Activated CD4-positive, alpha-beta memory T cell treated with anti-CD3 and anti-CD28 coated beads for 36 hours (primary cell): ENCODE measurements around the gene BNIP5. TPM values are rescaled to one million over a fixed set of nuclear protein-coding genes. Genes with fewer than 3 reads are reported as not detected.

ENCODE experiments used
- CTCF ChIA-PET: fragments of 350-600 bp; sonication (Branson Sonifier 250); formaldehyde crosslinking; loops from one replicate; lab custom pipeline; 2021; ENCODE audit warnings: antibody characterized with exemption, inconsistent platforms; lab: Charles Lee
- POLR2A ChIA-PET: fragments of 350-600 bp; sonication (Branson Sonifier 250); formaldehyde crosslinking; loops from one replicate; lab custom pipeline; 2021; ENCODE audit warnings: antibody characterized with exemption; lab: Charles Lee
- DNase-seq: peaks from one replicate; pipeline ENCODE4 v3.0.0-alpha.2; 2020
- H3K27ac Mint-ChIP-seq: one replicate; pipeline ENCODE4 v1.8.0; 2021; ENCODE audit warnings: mixed read lengths
- H3K27me3 Mint-ChIP-seq: one replicate; pipeline ENCODE4 v1.8.0; 2021; ENCODE audit warnings: mixed read lengths
- H3K36me3 Mint-ChIP-seq: one replicate; pipeline ENCODE4 v1.8.0; 2021; ENCODE audit warnings: mixed read lengths
- H3K4me1 Mint-ChIP-seq: one replicate; pipeline ENCODE4 v1.8.0; 2021; ENCODE audit warnings: low read depth, mixed read lengths
- H3K4me3 Mint-ChIP-seq: one replicate; pipeline ENCODE4 v1.8.0; 2021; ENCODE audit warnings: mild to moderate bottlenecking, mixed read lengths
- H3K9me3 Mint-ChIP-seq: one replicate; pipeline ENCODE4 v1.8.0; 2021; ENCODE audit warnings: mixed read lengths
- intact Hi-C: fragments of 100-400 bp; cut with micrococcal nuclease; formaldehyde crosslinking; loops from one replicate; pipeline ENCODE4 v1.15.1; 2023
- total RNA-seq, 2 experiments: library from RNA; stranded (reverse); gene quantifications; one replicate each; pipeline ENCODE4 v1.2.3, GENCODE V29; 2021

Gene BNIP5
- total RNA-seq, 2 experiments from 2014 or later = not detected

DNA sequence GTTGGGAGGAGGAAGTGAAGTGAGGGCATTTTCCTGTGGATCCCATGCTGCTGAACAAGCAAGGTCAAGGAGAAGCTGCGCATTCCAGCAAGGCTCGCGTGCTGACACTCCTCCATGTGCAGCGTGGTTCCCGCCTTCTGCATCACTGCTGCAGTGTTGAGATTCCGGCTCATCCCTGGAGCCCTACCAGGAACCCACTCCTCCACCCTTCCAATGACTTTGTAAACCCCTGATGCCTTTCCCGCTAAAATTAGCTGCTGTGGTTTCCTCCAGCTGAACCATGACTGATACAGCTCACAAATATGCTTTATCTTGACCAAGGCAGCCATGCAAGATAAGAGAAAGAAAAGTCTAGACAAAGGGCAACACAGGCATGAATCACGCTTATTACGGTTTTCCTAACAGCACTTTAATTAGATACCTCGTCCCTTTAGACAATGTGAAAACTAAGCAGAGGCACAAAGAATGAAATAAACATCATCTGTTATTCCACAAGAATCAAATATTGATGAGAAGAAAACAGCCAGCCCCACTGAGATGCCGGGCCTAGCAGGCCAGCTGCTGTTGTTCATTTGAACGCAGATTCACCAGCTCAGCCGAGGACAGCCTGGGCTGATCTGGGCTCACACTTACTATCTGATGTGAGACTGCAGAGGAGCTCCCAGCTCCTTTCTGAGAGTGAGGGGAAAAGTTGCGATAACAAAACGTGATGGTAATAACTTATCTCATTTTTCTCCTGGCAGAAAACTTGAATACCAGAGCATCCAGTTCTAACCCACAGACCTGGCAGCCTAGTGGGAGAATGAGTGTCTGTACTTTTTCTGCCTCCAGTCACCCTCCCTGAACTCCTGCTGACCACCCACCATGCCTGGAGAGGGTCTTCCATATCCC lies 14.2 kb upstream of the BNIP5 start:
- Mint-ChIP-seq H3K36me3 (peaks cover 4% of the 10 kb centered on the region), H3K4me3 (no peak overlapping the region), H3K27ac (no peak overlapping the region), H3K4me1 (peaks cover 15% of the 10 kb centered on the region), H3K9me3 (peaks cover 7% of the 10 kb centered on the region), H3K27me3 (peaks cover 13% of the 10 kb centered on the region)
- DNase-seq = no peak
- POLR2A ChIA-PET = interaction anchor here (0.8 kb wide), 1 partner anchor 137 kb away, joined by 3 read pairs; no protein-coding TSS in a partner anchor
- intact Hi-C loops = no loop called here
- CTCF ChIA-PET = interaction anchor here (1.1 to 8.2 kb wide), 3 partner anchors 9 to 49 kb away, joined by 3 to 74 read pairs (median 11); no protein-coding TSS in a partner anchor

DNA sequence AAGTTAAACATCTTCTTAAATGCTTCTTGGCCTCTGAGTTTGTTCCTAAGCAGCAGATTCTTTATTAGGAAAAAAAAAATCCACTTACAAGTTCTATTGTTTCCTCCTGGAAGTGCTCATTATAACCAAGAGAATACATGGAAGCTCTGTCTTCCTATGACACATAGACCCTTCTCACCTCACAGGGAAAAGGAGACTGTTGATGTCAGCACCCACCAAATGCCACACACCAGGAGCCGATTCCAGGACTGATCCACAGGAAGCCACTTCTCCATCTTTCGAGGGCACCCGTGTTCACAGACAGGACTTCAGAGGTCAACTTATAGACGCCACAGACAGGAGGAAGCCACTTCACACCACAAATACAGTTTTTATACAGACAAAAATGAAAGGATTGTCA lies 13.4 kb upstream of the BNIP5 start:
- peaks cover 8% of the 10 kb centered on the region for H3K4me1 Mint-ChIP-seq
- DNase-seq = no peak
- no peak overlapping the region for H3K27ac Mint-ChIP-seq
- H3K4me3 Mint-ChIP-seq = no peak overlapping the region
- H3K9me3 Mint-ChIP-seq = peaks cover 7% of the 10 kb centered on the region
- H3K27me3 Mint-ChIP-seq = peaks cover 13% of the 10 kb centered on the region
- CTCF ChIA-PET = interaction anchor here (0.9 to 8.2 kb wide), 3 partner anchors 8 to 48 kb away, joined by 3 to 74 read pairs (median 11); no protein-coding TSS in a partner anchor
- peaks cover 4% of the 10 kb centered on the region for H3K36me3 Mint-ChIP-seq
- intact Hi-C loops = no loop called here
- POLR2A ChIA-PET = no interaction called here

DNA sequence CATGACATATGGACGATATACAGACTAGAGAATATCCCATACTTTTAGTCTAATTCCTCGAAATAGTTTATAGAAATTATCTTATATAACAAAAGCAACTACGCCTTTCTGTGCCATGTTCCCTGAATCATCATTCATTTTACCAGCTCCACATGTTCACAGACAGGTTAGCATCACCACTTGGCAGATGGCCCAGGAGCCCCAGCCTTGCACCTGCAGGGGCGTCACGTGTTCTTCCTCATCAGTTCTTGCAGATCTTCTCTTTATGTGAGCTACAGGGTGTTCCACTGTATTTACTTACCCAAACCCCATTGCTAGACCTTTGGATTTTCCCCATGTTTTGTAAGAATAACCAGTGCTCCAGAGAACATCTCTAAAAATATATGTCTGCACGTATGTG lies 12.6 kb upstream of the BNIP5 start:
- ChIA-PET POLR2A (no interaction called here), CTCF (interaction anchor here (0.9 to 8.2 kb wide), 3 partner anchors 7 to 47 kb away, joined by 3 to 74 read pairs (median 6); no protein-coding TSS in a partner anchor)
- intact Hi-C loops = no loop called here
- peaks cover 7% of the 10 kb centered on the region for H3K9me3 Mint-ChIP-seq
- no peak overlapping the region for H3K4me3 Mint-ChIP-seq
- H3K4me1 Mint-ChIP-seq = peaks cover 8% of the 10 kb centered on the region
- peaks cover 13% of the 10 kb centered on the region for H3K27me3 Mint-ChIP-seq
- H3K36me3 Mint-ChIP-seq = peaks cover 4% of the 10 kb centered on the region
- H3K27ac Mint-ChIP-seq = no peak overlapping the region
- DNase-seq = peak; percentile 22

DNA sequence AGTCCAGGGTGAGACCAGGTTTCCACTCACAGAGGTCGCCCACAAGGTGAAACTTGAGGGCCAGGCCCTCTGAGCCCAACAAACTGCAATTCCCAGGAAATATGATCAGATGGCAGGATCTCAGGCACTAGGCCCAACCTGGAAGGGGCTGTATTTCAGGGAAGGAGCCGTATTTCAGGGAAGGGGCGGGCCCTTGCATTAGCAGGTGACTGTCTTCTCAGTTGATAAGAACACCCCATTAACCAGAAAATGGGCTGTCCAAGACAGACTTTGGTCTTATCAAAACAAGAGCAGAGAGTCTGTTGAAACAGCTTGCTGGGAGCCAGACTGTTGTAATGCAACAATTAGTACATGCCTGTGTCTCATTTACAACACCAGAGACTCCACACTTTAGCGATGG lies 10.9 kb upstream of the BNIP5 start:
- Mint-ChIP-seq H3K9me3 (peaks cover 2% of the 10 kb centered on the region), H3K27me3 (peaks cover 5% of the 10 kb centered on the region), H3K36me3 (no peaks in the 10 kb centered on the region), H3K27ac (no peak overlapping the region), H3K4me1 (no peaks in the 10 kb centered on the region), H3K4me3 (no peak overlapping the region)
- POLR2A ChIA-PET = no interaction called here
- intact Hi-C loops = no loop called here
- no peak for DNase-seq
- CTCF ChIA-PET = interaction anchor here (0.7 to 1.4 kb wide), 3 partner anchors 12 to 216 kb away, joined by 3 to 5 read pairs (median 4); no protein-coding TSS in a partner anchor

DNA sequence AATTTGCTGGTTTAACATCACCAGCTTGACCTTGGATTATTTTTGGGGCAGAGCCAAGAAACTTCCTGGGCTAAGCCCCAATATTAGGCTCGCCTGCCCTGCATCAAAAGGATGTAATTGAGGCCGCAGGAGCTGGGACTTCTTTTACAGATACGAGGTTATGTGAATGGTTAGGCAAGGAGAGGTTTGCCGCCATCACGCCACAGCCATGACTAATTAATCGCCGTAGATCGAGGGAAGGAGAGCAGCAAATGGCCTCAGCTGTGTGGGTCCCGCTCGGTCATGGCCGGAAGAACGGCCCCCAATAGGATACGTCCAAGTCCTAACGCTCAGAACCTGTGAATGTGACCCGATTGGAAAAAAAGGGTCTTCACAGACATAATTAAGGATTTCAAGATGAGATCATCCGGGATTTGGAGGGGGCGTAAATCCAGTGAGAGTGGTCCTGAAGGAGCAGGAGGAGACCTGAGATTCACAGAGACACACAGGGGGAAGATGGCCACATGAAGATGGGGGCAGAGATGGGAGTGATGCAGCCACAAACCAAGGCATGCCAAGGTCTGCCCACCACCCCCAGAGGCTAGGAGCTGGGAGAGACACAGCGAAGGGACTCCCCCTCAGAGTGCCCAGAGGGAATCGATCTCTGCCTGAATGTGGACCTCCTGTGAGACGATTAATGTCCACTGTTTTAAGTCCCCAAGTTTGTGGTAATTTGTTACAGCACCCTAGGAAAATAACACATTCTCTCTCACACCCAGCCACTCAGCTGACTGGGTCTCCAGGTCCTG lies 10.0 kb upstream of the BNIP5 start:
- intact Hi-C loops = no loop called here
- H3K9me3 Mint-ChIP-seq = no peaks in the 10 kb centered on the region
- H3K27me3 Mint-ChIP-seq = peaks cover 7% of the 10 kb centered on the region
- ChIA-PET POLR2A (no interaction called here), CTCF (interaction anchor here (1.0 to 1.1 kb wide), 2 partner anchors 14 to 44 kb away, joined by 3 to 5 read pairs; no protein-coding TSS in a partner anchor)
- H3K27ac Mint-ChIP-seq = no peak overlapping the region
- H3K4me1 Mint-ChIP-seq = no peaks in the 10 kb centered on the region
- DNase-seq = no peak
- no peak overlapping the region for H3K4me3 Mint-ChIP-seq
- no peaks in the 10 kb centered on the region for H3K36me3 Mint-ChIP-seq

DNA sequence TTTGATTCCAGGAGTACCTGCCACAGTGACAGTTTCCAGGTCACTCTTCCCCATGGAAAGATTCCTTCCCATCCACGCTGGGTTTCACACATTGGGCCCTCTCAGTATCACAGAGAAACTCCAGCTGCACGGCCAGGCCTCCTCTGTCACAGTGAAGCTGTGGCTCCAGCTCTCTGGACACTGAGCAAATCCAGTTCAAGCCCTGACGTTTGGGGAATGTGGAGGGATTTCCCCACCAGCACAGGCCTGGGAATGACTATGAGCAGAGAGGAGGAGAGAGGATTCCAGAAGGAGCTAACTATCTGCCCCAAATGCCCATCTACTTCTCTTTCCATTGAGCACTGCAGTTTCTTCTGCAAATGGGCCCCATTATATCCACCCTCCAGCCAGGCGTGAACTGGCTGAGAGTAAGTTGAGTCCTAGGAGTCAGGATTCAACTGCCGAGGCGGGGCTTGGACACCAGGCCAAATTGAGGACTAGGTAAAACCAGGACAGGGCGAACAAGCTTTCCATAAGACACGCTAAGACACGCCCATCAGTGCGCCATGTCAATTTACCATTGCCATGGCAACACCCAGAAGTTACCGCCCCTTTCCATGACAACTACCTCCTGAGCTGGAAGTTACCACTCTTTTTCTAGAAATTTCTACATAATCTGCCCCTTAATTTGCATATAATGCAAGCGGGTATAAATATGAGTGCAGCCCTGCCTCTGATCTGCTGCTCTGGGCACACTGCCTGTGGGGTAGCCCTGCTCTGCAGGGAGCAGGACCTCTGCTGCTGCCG lies 9.2 kb upstream of the BNIP5 start:
- POLR2A ChIA-PET = no interaction called here
- H3K27ac Mint-ChIP-seq = no peak overlapping the region
- no peaks in the 10 kb centered on the region for H3K9me3 Mint-ChIP-seq
- no peaks in the 10 kb centered on the region for H3K36me3 Mint-ChIP-seq
- peaks cover 4% of the 10 kb centered on the region for H3K27me3 Mint-ChIP-seq
- intact Hi-C loops = no loop called here
- CTCF ChIA-PET = interaction anchor here (1.0 to 1.1 kb wide), 2 partner anchors 15 to 43 kb away, joined by 3 to 5 read pairs; no protein-coding TSS in a partner anchor
- no peak for DNase-seq
- peaks cover under 1% of the 10 kb centered on the region for H3K4me1 Mint-ChIP-seq
- no peak overlapping the region for H3K4me3 Mint-ChIP-seq

DNA sequence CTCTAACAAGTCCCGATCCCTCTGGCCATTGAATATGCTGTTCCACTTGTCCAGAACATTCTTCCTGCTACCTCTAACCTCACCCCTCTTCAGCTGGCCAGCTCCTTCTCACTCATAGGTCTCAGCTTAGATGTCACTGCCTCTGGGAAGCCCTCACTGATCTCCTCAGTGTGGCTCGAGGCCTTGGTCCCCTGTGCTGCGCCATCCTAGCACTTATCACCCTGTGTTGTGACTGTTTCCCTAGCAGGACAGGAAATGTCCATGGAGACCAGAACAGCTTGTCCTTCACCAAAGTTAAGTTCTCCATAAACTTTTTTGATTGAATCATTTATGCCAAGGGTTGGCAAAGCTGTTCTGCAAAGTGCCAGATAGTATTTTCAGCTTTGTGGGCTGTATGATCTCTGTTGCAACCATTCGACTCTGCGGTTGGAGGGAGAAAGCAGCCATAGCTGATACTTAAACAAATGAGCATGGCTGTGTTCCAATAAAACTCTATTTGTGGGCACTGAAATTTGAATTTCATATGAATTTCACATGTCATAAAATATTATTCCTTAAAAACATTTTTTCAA lies 6.5 kb upstream of the BNIP5 start:
- no peak for DNase-seq
- no peaks in the 10 kb centered on the region for H3K9me3 Mint-ChIP-seq
- no peak overlapping the region for H3K27ac Mint-ChIP-seq
- H3K4me1 Mint-ChIP-seq = peaks cover 6% of the 10 kb centered on the region
- intact Hi-C loops = no loop called here
- H3K36me3 Mint-ChIP-seq = no peaks in the 10 kb centered on the region
- H3K27me3 Mint-ChIP-seq = peaks cover 11% of the 10 kb centered on the region
- H3K4me3 Mint-ChIP-seq = no peak overlapping the region
- CTCF ChIA-PET = interaction anchor here (0.6 to 6.2 kb wide), 6 partner anchors 10 to 1635 kb away, joined by 3 to 103 read pairs (median 8); no protein-coding TSS in a partner anchor
- POLR2A ChIA-PET = no interaction called here

DNA sequence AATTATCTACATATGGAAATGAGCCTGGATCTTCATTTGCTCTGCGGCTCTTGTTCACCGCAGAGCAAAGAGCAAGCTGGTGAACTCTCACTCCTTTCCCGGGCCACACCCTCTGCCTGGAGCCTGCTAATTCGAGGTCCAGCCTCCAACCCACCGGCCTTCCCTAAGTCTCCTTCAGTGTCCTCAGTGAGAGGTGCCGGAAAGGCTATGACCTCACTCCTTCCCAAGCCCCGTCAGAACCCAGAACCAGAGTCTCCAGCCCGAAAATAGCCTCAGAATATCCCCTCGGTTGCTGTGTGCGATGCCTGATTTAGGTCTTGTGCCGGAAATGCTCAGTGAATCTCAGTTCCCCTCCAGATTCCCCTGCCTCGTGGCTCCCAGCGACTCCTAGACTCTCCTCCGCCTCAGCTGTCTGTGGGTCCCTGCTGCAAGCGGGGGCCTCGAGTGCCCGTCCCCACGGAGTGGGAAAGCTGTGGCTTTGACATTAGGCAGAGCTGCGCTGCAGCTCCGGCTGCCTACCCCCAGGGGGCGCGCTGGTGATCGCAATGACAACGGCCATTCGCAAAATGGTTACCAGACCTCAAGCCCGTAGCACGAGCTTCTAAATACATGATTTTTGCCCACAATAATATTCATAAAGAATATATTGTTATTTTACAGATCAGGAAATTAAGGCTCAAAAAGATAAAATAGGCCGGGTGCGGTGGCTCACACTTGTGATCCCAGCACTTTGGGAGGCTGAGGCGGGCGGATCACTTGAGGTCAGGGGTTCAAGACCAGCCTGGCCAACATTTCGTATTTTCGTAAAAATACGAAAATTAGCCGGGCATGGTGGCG lies 4.1 kb upstream of the BNIP5 start:
- H3K27me3 Mint-ChIP-seq = peaks cover 11% of the 10 kb centered on the region
- H3K9me3 Mint-ChIP-seq = no peaks in the 10 kb centered on the region
- CTCF ChIA-PET = interaction anchor here (0.6 to 6.2 kb wide), 43 partner anchors 12 to 442 kb away, joined by 3 to 103 read pairs (median 4); partner anchors contain the start of gene MAPK14
- DNase-seq = peak; percentile 80
- intact Hi-C loops = loop anchor here (1.0 kb wide), 1 partner anchor 19 kb away; no protein-coding TSS in a partner anchor
- H3K36me3 Mint-ChIP-seq = no peaks in the 10 kb centered on the region
- H3K4me1 Mint-ChIP-seq = peaks cover 13% of the 10 kb centered on the region
- H3K4me3 Mint-ChIP-seq = no peak overlapping the region
- H3K27ac Mint-ChIP-seq = no peak overlapping the region
- POLR2A ChIA-PET = interaction anchor here (0.8 to 1.0 kb wide), 2 partner anchors 15 to 18 kb away, joined by 3 read pairs; no protein-coding TSS in a partner anchor

DNA sequence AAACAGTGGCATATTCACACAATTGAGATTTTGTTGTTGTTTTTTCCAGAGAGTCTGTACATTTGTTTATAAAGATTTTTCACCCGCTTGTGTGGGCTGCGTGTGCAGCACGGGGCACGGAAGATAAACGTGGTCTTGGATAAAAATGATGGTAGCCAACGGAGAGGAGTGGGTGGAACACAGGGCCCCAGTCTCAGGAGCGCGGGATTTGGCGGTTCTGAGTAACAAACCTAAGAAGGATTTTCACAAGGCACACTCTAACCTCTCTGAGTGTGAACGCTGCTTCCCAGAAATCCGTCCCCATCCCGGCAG lies 3.6 kb upstream of the BNIP5 start:
- Mint-ChIP-seq H3K36me3 (no peaks in the 10 kb centered on the region), H3K4me3 (no peak overlapping the region), H3K4me1 (peaks cover 13% of the 10 kb centered on the region), H3K27ac (no peak overlapping the region), H3K9me3 (no peaks in the 10 kb centered on the region), H3K27me3 (peaks cover 14% of the 10 kb centered on the region)
- intact Hi-C loops = no loop called here
- ChIA-PET POLR2A (interaction anchor here (0.8 kb wide), 1 partner anchor 19 kb away, joined by 3 read pairs; no protein-coding TSS in a partner anchor), CTCF (interaction anchor here (0.8 to 6.2 kb wide), 23 partner anchors 13 to 419 kb away, joined by 3 to 103 read pairs (median 4); partner anchors contain the start of gene MAPK14)
- DNase-seq = no peak

DNA sequence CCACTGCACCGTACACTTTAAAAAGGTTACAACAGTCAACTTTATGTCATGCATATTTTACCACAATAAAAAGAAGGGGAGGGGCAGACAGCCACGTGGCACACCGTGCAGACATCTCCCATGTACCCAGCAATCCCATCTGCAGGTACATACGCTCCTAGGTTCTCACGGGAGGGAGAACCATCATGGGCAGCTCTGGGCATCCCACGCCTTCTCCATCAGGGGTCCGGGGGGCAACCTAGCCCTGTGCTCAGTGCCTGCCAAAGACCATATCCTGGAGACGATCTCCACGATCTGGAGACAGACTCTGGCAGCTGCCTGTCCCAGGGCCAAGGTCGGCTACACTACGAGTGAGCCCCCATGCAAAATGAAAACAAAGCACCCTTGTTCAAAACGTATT lies 2.5 kb upstream of the BNIP5 start:
- DNase-seq = no peak
- intact Hi-C loops = no loop called here
- peaks cover 13% of the 10 kb centered on the region for H3K4me1 Mint-ChIP-seq
- no peaks in the 10 kb centered on the region for H3K36me3 Mint-ChIP-seq
- no peaks in the 10 kb centered on the region for H3K9me3 Mint-ChIP-seq
- H3K4me3 Mint-ChIP-seq = no peak overlapping the region
- ChIA-PET POLR2A (no interaction called here), CTCF (interaction anchor here (0.7 to 6.2 kb wide), 3 partner anchors 12 to 61 kb away, joined by 3 to 103 read pairs (median 32); no protein-coding TSS in a partner anchor)
- H3K27ac Mint-ChIP-seq = no peak overlapping the region
- H3K27me3 Mint-ChIP-seq = peaks cover 23% of the 10 kb centered on the region
